Endodermal cell (in vitro differentiated cells): ENCODE data around the gene DROSHA. TPM values are rescaled to one million over a fixed set of nuclear protein-coding genes. Genes with fewer than 3 reads are reported as not detected.
"Not testable (repeated sequence)": the region's sequence is repeated elsewhere in the genome, so short reads cannot be mapped to it uniquely, and the experiment has no call there.

Experiments used
- DNase-seq: peaks from one replicate; pipeline ENCODE4 v3.0.0-alpha.2; 2017
- H3K27ac ChIP-seq: 2 replicates; pipeline ENCODE4 v1.5.1; 2013; ENCODE audit warnings: mild to moderate bottlenecking, low read depth, low read length, moderate library complexity
- H3K27me3 ChIP-seq: 2 replicates; pipeline ENCODE4 v1.6.1; 2013; ENCODE audit warnings: mild to moderate bottlenecking, low read length, moderate library complexity; ENCODE audit not compliant: insufficient read depth, control insufficient read depth, poor library complexity, severe bottlenecking
- H3K36me3 ChIP-seq: 2 replicates; pipeline ENCODE4 v1.7.0; 2013; ENCODE audit warnings: mild to moderate bottlenecking, low read length, moderate library complexity; ENCODE audit not compliant: control insufficient read depth, insufficient read depth
- H3K4me1 ChIP-seq: one replicate; pipeline ENCODE4 v1.7.0; 2013; ENCODE audit warnings: low read length; ENCODE audit not compliant: control insufficient read depth, insufficient read depth
- H3K4me3 ChIP-seq: 2 replicates; pipeline ENCODE4 v1.5.1; 2013; ENCODE audit warnings: mild to moderate bottlenecking, low read length, moderate library complexity
- H3K9ac ChIP-seq: 2 replicates; pipeline ENCODE4 v1.6.1; 2013; ENCODE audit warnings: mild to moderate bottlenecking, low read length, moderate library complexity; ENCODE audit not compliant: poor library complexity, severe bottlenecking; ENCODE audit errors: extremely low read depth
- H3K9me3 ChIP-seq: 2 replicates; pipeline ENCODE4 v1.6.1; 2013; ENCODE audit warnings: mild to moderate bottlenecking, low read length, moderate library complexity; ENCODE audit not compliant: control insufficient read depth
- H3K27ac Mint-ChIP-seq: 2 replicates; pipeline ENCODE4 v1.8.0; 2020; ENCODE audit warnings: mixed read lengths
- H3K27me3 Mint-ChIP-seq: 2 replicates; pipeline ENCODE4 v1.8.0; 2021; ENCODE audit warnings: mild to moderate bottlenecking, mixed read lengths; ENCODE audit not compliant: insufficient read depth
- H3K36me3 Mint-ChIP-seq: 2 replicates; pipeline ENCODE4 v1.8.0; 2020; ENCODE audit warnings: low read depth, mixed read lengths
- H3K4me1 Mint-ChIP-seq: 2 replicates; pipeline ENCODE4 v1.8.0; 2020; ENCODE audit warnings: mixed read lengths
- H3K4me3 Mint-ChIP-seq: 2 replicates; pipeline ENCODE4 v1.8.0; 2020; ENCODE audit warnings: mild to moderate bottlenecking, moderate library complexity, mixed read lengths
- H3K9me3 Mint-ChIP-seq: 2 replicates; pipeline ENCODE4 v1.8.0; 2020; ENCODE audit warnings: mild to moderate bottlenecking, mixed read lengths
- WGBS, 2 experiments: methylation state at CpG; one replicate each; pipeline versions ENCODE4 v1.1.5 to v1.1.7; 2013; ENCODE audit warnings: missing lambda C conversion rate in 2 of 2, mixed read lengths in 1 of 2; ENCODE audit not compliant: insufficient coverage in 1 of 2, insufficient read length in 1 of 2; 5-methylcytosine and 5-hydroxymethylcytosine counted together
- total RNA-seq, 2 donors: library from RNA; stranded (reverse); fragmentation: NEBNext Ultra II Directional in 1 of 2; extraction: Animal tissue kit (Norgen Biotek cat#: 25700) in 1 of 2; gene quantifications; 2 replicates in 1 of 2; 3 replicates in 1 of 2; pipeline ENCODE4 v1.2.1, GENCODE V29; 2021
- TF ChIP-seq, protein P1 (sequence below): fragments of 200-600 bp; sonication (generic); conservative IDR thresholded peaks from 2 replicates; pipeline ENCODE4 v1.5.0; 2021; ENCODE audit warnings: antibody characterized with exemption, mild to moderate bottlenecking

DROSHA gene
- total RNA-seq, 2 donors from 2014 or later, result 116 to 132 TPM

DNA sequence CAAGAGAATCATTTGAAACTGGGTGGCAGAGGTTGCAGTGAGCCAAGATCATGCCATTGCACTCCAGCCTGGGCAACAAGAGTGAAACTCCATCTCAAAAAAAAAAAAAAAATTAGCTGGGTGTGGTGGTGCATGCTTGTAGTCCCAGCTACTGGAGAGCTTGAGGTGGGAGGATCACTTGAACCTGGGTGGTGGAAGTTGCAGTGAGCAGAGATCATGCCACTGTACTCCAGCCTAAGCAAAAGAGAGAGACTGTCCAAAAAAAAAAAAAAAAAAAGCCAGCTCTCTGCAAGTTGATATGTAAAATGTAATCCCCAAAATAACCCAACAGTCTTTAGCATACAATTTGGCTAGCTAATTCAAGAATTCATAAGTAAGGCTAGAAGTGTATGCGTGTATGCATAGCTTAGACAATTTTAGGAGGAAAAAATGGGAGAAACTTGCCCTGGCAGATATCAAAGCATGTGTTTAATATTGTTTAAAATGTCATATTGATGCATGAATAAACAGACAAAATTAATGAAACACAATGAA is 36.5 kb upstream of the DROSHA start:
- H3K27me3 ChIP-seq, result no peaks in the 10 kb centered on the region
- peaks cover 4% of the 10 kb centered on the region for H3K4me1 Mint-ChIP-seq
- peaks cover 25% of the 10 kb centered on the region for H3K9me3 Mint-ChIP-seq
- TF ChIP-seq, protein P1, sequence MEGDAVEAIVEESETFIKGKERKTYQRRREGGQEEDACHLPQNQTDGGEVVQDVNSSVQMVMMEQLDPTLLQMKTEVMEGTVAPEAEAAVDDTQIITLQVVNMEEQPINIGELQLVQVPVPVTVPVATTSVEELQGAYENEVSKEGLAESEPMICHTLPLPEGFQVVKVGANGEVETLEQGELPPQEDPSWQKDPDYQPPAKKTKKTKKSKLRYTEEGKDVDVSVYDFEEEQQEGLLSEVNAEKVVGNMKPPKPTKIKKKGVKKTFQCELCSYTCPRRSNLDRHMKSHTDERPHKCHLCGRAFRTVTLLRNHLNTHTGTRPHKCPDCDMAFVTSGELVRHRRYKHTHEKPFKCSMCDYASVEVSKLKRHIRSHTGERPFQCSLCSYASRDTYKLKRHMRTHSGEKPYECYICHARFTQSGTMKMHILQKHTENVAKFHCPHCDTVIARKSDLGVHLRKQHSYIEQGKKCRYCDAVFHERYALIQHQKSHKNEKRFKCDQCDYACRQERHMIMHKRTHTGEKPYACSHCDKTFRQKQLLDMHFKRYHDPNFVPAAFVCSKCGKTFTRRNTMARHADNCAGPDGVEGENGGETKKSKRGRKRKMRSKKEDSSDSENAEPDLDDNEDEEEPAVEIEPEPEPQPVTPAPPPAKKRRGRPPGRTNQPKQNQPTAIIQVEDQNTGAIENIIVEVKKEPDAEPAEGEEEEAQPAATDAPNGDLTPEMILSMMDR, result no peak
- H3K27me3 Mint-ChIP-seq, result no peaks in the 10 kb centered on the region
- no peak for DNase-seq
- H3K4me3 Mint-ChIP-seq, result no peak overlapping the region
- H3K27ac Mint-ChIP-seq, result no peak overlapping the region
- H3K4me1 ChIP-seq, result no peaks in the 10 kb centered on the region
- no peak overlapping the region for H3K4me3 ChIP-seq
- peaks cover 11% of the 10 kb centered on the region for H3K36me3 Mint-ChIP-seq
- WGBS, 2 experiments, result 100% methylated on average over 1 of the region's 1 CpG
- H3K9me3 ChIP-seq, result peaks cover 25% of the 10 kb centered on the region
- H3K9ac ChIP-seq, result no peak overlapping the region
- no peaks in the 10 kb centered on the region for H3K36me3 ChIP-seq
- no peak overlapping the region for H3K27ac ChIP-seq

DNA sequence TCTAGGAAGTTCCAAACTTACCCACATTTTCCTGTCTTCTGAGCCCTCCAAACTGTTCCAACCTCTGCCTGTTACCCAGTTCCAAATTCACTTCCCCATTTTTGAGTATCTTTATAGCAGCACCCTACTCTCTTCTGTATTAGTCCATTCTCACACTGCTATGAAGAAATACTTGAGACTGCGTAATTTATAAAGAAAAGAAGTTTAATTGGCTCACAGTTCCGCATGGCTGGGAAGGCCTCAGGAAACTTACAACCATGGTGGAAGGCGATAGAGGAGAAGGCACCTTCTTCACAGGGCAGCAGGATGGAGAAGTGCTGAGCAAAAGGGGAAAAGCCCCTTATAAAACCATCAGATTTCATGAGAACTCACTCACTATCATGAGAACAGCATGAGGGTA is 34.5 kb upstream of the DROSHA start:
- H3K9ac ChIP-seq, H3K4me1 ChIP-seq, H3K27ac Mint-ChIP-seq, H3K27me3 ChIP-seq, H3K27ac ChIP-seq, DNase-seq, H3K4me3 ChIP-seq, H3K4me3 Mint-ChIP-seq, H3K36me3 ChIP-seq, H3K27me3 Mint-ChIP-seq: not testable (repeated sequence)
- H3K4me1 Mint-ChIP-seq, result peaks cover 17% of the 10 kb centered on the region
- peaks cover 25% of the 10 kb centered on the region for H3K9me3 ChIP-seq
- peaks cover 25% of the 10 kb centered on the region for H3K9me3 Mint-ChIP-seq
- WGBS, 2 experiments, result 95 to 100% methylated on average over 1 to 3 of the region's 3 CpGs
- peaks cover 11% of the 10 kb centered on the region for H3K36me3 Mint-ChIP-seq

DNA sequence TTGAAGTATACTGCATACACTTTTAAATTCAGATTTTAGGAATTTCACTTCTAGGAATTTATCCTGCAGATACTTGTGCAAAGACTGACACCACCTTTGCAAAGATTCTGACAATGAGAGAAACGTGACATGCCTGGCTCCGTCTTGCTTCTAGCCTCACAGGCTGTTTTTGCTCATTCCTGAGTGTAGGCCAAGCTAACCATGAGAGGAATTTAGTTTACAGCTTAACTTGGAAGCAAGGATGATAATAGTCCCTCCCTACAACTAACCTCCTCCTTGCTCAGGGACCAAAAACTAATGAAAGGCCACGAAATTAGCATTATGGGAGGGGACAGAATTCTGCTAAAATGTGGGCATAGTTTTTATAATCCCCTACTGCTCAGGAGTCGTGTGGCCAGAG is 31.3 kb upstream of the DROSHA start:
- H3K4me1 ChIP-seq, result peaks cover 3% of the 10 kb centered on the region
- TF ChIP-seq, protein P1, result no peak
- WGBS, 2 experiments, result 90 to 93% methylated on average over 2 to 4 of the region's 4 CpGs

DNA sequence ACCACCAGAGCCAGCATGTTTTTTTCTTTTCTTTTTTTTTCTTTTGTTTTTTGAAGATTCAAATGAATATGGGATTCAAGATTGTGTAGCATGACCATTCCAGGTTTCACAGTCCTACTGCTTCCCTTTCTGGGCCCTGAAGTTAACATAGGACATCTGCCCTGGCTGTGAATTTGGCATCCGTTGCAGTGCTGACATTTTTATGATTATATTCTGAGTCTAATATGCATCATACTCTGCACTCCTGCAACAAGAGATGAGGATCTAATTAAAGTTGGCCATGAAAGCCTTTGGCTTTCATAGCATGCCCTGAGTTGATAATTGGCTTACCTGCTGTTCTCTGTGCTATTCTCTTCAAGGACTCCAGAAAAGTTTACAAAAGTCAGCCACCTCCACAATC is 30.1 kb upstream of the DROSHA start:
- peaks cover 3% of the 10 kb centered on the region for H3K4me1 ChIP-seq
- H3K4me1 Mint-ChIP-seq, result peaks cover 13% of the 10 kb centered on the region
- peaks cover 16% of the 10 kb centered on the region for H3K36me3 Mint-ChIP-seq
- no peak overlapping the region for H3K4me3 ChIP-seq
- peak overlapping the region; percentile 37 for H3K27ac Mint-ChIP-seq
- DNase-seq, result no peak
- no peak overlapping the region for H3K27ac ChIP-seq
- H3K27me3 Mint-ChIP-seq, result no peaks in the 10 kb centered on the region
- no peak overlapping the region for H3K4me3 Mint-ChIP-seq
- peaks cover 25% of the 10 kb centered on the region for H3K9me3 Mint-ChIP-seq
- H3K9me3 ChIP-seq, result peaks cover 25% of the 10 kb centered on the region
- no peaks in the 10 kb centered on the region for H3K27me3 ChIP-seq
- TF ChIP-seq, protein P1, result no peak
- H3K9ac ChIP-seq, result no peak overlapping the region
- 100% methylated on average over 1 of the region's 1 CpG; no CpG with 5 or more reads in 1 of the 2 experiments for WGBS, 2 experiments
- peaks cover under 1% of the 10 kb centered on the region for H3K36me3 ChIP-seq

More for the DNA sequence above, 31.3 kb upstream of the DROSHA start:
- H3K4me3 Mint-ChIP-seq, result no peak overlapping the region
- H3K9me3 Mint-ChIP-seq, result peaks cover 25% of the 10 kb centered on the region
- no peak overlapping the region for H3K27ac Mint-ChIP-seq
- no peak for DNase-seq
- no peaks in the 10 kb centered on the region for H3K27me3 ChIP-seq
- H3K36me3 ChIP-seq, result no peaks in the 10 kb centered on the region
- H3K9me3 ChIP-seq, result peaks cover 25% of the 10 kb centered on the region
- peaks cover 11% of the 10 kb centered on the region for H3K36me3 Mint-ChIP-seq
- no peak overlapping the region for H3K27ac ChIP-seq
- no peak overlapping the region for H3K4me3 ChIP-seq
- H3K9ac ChIP-seq, result no peak overlapping the region
- peaks cover 13% of the 10 kb centered on the region for H3K4me1 Mint-ChIP-seq
- no peaks in the 10 kb centered on the region for H3K27me3 Mint-ChIP-seq
